ENCODE results near the gene EEF1AKMT3. TPM values are rescaled to one million over a fixed set of nuclear protein-coding genes. Genes with fewer than 3 reads are reported as not detected.

The EEF1AKMT3 gene
- total and polyA plus RNA-seq, 4 donors = 1.5 to 6.4 (median 2.1) TPM

DNA sequence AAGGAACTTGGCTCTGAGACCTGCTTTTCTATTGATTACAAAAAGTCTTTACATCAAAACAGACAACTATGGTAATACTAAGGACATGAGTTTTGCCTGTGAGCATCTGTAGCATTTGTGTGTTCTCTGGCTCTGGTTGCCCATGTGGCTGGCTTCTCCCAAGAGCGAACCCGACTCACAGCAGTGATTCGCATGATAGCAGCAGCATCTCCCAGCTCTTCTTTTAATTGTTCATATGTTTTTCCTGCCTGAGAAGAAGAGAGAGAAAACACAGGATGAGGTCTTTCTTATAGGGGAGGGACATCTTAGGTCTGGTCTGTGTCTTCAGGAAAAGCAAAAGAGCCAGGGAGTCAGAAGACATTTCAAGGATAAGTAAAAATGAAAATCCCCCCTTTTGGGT, 28.6 kb downstream of the EEF1AKMT3 start (continued):
- TF ChIP-seq SP1 (IDR thresholded peaks at IDR 0.05) = no peak

DNA sequence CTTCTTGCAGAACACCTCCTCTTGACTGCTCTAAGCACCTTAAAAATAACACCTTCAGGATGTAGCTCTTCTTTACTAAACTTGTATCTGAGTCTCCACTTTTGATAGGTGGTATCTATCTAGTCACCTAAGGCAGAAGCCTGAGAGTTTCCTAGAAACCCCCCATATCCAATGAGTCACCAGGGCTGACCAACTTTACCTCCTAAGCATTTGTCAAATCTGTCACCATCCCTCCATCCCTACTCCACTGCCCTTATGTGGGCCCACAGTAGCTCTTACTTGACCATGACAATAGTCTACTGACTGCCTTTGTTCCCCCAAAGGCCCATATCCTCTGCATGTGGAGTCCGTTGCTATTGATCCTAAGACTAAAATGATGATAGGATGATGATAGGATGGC, 30.2 kb downstream of the EEF1AKMT3 start:
- no peaks in the 10 kb centered on the region for H3K27me3 ChIP-seq (ENCODE audit: control insufficient read depth in 4 of 4, insufficient read depth in 4 of 4, low read length in 3 of 4)
- no peak overlapping the region for H3K9ac ChIP-seq (ENCODE audit: low read depth in 1 of 2, low read length in 2 of 2)
- WGBS = 97% methylated on average over 1 of the region's 1 CpG
- peaks cover 7 to 57% (median 39%) of the 10 kb centered on the region in 4 donors for H3K36me3 ChIP-seq (ENCODE audit: control insufficient read depth in 4 of 4, insufficient read depth in 3 of 4, low read depth in 1 of 4, low read length in 3 of 4)
- H3K27ac ChIP-seq (ENCODE audit: low read depth in 1 of 2, low read length in 2 of 2) = no peak overlapping the region
- no peaks in the 10 kb centered on the region for H3K4me1 ChIP-seq (ENCODE audit: control insufficient read depth in 4 of 4, insufficient read depth in 4 of 4, low read length in 3 of 4)
- DNase-seq (ENCODE audit: low spot score) = no peak
- TF ChIP-seq GABPA (IDR thresholded peaks at IDR 0.05 in 1 of 2, conservative IDR thresholded peaks at IDR 0.05 in 1 of 2) (no peak), SP1 (IDR thresholded peaks at IDR 0.05) (no peak), RAD21 (IDR thresholded peaks at IDR 0.05) (no peak), FOXA1 (IDR thresholded peaks at IDR 0.05) (no peak), TAF1 (conservative IDR thresholded peaks at IDR 0.05) (no peak), JUND (IDR thresholded peaks at IDR 0.05) (no peak), FOXA2 (IDR thresholded peaks at IDR 0.05) (no peak)
- TF ChIP-seq, protein P1, sequence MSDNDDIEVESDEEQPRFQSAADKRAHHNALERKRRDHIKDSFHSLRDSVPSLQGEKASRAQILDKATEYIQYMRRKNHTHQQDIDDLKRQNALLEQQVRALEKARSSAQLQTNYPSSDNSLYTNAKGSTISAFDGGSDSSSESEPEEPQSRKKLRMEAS (IDR thresholded peaks at IDR 0.05) = no peak
- TF ChIP-seq, protein P2, sequence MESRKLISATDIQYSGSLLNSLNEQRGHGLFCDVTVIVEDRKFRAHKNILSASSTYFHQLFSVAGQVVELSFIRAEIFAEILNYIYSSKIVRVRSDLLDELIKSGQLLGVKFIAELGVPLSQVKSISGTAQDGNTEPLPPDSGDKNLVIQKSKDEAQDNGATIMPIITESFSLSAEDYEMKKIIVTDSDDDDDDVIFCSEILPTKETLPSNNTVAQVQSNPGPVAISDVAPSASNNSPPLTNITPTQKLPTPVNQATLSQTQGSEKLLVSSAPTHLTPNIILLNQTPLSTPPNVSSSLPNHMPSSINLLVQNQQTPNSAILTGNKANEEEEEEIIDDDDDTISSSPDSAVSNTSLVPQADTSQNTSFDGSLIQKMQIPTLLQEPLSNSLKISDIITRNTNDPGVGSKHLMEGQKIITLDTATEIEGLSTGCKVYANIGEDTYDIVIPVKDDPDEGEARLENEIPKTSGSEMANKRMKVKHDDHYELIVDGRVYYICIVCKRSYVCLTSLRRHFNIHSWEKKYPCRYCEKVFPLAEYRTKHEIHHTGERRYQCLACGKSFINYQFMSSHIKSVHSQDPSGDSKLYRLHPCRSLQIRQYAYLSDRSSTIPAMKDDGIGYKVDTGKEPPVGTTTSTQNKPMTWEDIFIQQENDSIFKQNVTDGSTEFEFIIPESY (IDR thresholded peaks at IDR 0.05) = no peak
- TF ChIP-seq, protein P3, sequence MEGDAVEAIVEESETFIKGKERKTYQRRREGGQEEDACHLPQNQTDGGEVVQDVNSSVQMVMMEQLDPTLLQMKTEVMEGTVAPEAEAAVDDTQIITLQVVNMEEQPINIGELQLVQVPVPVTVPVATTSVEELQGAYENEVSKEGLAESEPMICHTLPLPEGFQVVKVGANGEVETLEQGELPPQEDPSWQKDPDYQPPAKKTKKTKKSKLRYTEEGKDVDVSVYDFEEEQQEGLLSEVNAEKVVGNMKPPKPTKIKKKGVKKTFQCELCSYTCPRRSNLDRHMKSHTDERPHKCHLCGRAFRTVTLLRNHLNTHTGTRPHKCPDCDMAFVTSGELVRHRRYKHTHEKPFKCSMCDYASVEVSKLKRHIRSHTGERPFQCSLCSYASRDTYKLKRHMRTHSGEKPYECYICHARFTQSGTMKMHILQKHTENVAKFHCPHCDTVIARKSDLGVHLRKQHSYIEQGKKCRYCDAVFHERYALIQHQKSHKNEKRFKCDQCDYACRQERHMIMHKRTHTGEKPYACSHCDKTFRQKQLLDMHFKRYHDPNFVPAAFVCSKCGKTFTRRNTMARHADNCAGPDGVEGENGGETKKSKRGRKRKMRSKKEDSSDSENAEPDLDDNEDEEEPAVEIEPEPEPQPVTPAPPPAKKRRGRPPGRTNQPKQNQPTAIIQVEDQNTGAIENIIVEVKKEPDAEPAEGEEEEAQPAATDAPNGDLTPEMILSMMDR (IDR thresholded peaks at IDR 0.05; ENCODE audit: low read depth, low read length, missing input control) = no peak
- H3K9me3 ChIP-seq (ENCODE audit: control insufficient read depth in 4 of 4, low read length in 3 of 4) = no peaks in the 10 kb centered on the region
- H3K4me3 ChIP-seq (ENCODE audit: low read depth in 1 of 3, low read length in 3 of 3) = no peak overlapping the region

DNA sequence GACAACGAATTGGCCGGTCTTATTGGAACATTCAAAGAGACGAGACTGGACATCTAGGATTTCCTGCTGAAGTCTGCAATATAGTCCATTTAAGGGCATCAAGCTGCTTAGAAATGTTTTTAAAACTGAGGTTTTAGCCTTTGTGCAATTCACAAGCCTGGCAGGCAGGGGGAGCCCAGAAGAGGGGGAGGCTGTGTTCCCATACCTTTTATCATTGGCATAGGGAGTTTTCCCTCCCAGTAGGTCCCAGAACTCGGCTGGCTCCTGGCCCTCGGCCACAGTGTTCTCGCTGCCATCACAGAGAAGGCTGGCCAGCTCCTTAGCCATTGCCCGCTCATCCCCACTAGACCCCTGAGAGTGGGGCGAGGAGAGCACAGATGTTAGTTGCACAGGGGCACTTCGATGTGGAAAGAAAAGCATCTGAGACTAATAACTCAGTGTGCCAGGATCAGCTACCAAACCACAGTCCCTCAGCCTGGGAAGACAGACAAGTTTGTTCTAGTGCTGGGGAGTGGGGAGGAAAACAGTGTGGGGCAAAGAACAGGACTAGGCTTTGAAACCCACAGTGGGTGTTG, 31.0 kb downstream of the EEF1AKMT3 start:
- H3K4me1 ChIP-seq (ENCODE audit: control insufficient read depth in 4 of 4, insufficient read depth in 4 of 4, low read length in 3 of 4) = no peaks in the 10 kb centered on the region
- 58% methylated on average over 9 of the region's 9 CpGs for WGBS
- H3K36me3 ChIP-seq (ENCODE audit: control insufficient read depth in 4 of 4, insufficient read depth in 3 of 4, low read depth in 1 of 4, low read length in 3 of 4) = peaks cover 4 to 62% (median 45%) of the 10 kb centered on the region in 4 donors
- no peak overlapping the region for H3K9ac ChIP-seq (ENCODE audit: low read depth in 1 of 2, low read length in 2 of 2)
- no peak overlapping the region for H3K27ac ChIP-seq (ENCODE audit: low read depth in 1 of 2, low read length in 2 of 2)
- no peak for DNase-seq (ENCODE audit: low spot score)
- no peaks in the 10 kb centered on the region for H3K9me3 ChIP-seq (ENCODE audit: control insufficient read depth in 4 of 4, low read length in 3 of 4)
- no peak overlapping the region for H3K4me3 ChIP-seq (ENCODE audit: low read depth in 1 of 3, low read length in 3 of 3)
- TF ChIP-seq SP1 (IDR thresholded peaks at IDR 0.05) (no peak), RAD21 (IDR thresholded peaks at IDR 0.05) (peak; percentile 82 to 91), TAF1 (conservative IDR thresholded peaks at IDR 0.05) (no peak), HNF4A (conservative IDR thresholded peaks at IDR 0.05) (no peak)
- TF ChIP-seq, protein P3 (IDR thresholded peaks at IDR 0.05; ENCODE audit: low read depth, low read length, missing input control) = peak; percentile 78
- no peaks in the 10 kb centered on the region for H3K27me3 ChIP-seq (ENCODE audit: control insufficient read depth in 4 of 4, insufficient read depth in 4 of 4, low read length in 3 of 4)

Data from liver (tissue), 9 donors.